Pancreas (tissue), 10 donors: ENCODE results near the gene MOCS3. TPM values are rescaled to one million over a fixed set of nuclear protein-coding genes. Genes with fewer than 3 reads are reported as not detected.

Source experiments
- ATAC-seq, 4 donors: fragments of 200-7000 bp; cut with Tn5 transposase; one replicate each; pipeline versions ENCODE4 v1.8.0 to v1.9.1; 2020; ENCODE audit warnings: mild to moderate bottlenecking in 4 of 4, moderate library complexity in 4 of 4
- DNase-seq, 6 donors: peaks; one replicate each; pipeline ENCODE4 v3.0.0-alpha.2; 2020
- FAIRE-seq: peaks from 2 replicates; lab custom pipeline; 2012; peaks lifted over from hg19 to GRCh38; lab: Jason Lieb, UNC
- H3K27ac ChIP-seq, 4 donors: fragments of 200-600 bp; sonication (generic); 1 replicate in 3 of 4; 2 replicates in 1 of 4; pipeline versions ENCODE4 v1.5.0 to v1.8.0; 2020
- H3K27me3 ChIP-seq, 4 donors: fragments of 200-600 bp; one replicate each; pipeline ENCODE4 v1.8.0; 2021
- H3K36me3 ChIP-seq, 3 donors: fragments of 200-600 bp; sonication (generic) in 1 of 3; one replicate each; pipeline versions ENCODE4 v1.5.0 to v1.8.0; 2020 to 2021
- H3K4me1 ChIP-seq, 3 donors: fragments of 200-600 bp; one replicate each; pipeline ENCODE4 v1.8.0; 2021
- H3K4me3 ChIP-seq, 4 donors: fragments of 200-600 bp; sonication (generic) in 2 of 4; one replicate each; pipeline versions ENCODE4 v1.5.0 to v1.8.0; 2020 to 2021
- H3K9me3 ChIP-seq, 4 donors: fragments of 200-600 bp; one replicate each; pipeline ENCODE4 v1.8.0; 2021
- WGBS, 2 donors: extraction: QIAGEN DNeasy Blood & Tissue Kit; methylation state at CpG; one replicate each; pipeline ENCODE4 v1.1.7; 2013; 5-methylcytosine and 5-hydroxymethylcytosine counted together
- intact Hi-C, 3 donors: fragments of 100-400 bp; cut with DNase I; formaldehyde crosslinking; loops; one replicate each; pipeline versions ENCODE4 v1.11.1 to v1.14.2; 2022
- polyA plus RNA-seq, 2 donors: library from polyadenylated mRNA; stranded (reverse); fragments of 200-250 nt; gene quantifications; one replicate each; pipeline ENCODE4 v1.2.3, GENCODE V29; 2013
- total RNA-seq, 6 donors: library from RNA; stranded (reverse); fragmentation: NEBNext Ultra II Directional in 4 of 6; extraction: Animal tissue kit (Norgen Biotek cat#: 25700) in 4 of 6; gene quantifications; one replicate each; pipeline versions ENCODE4 v1.2.1 to v1.2.4, GENCODE V29; 2021 to 2023
- TF ChIP-seq, protein P1 (sequence below), 4 donors: fragments of 200-600 bp; sonication (generic) in 3 of 4; IDR thresholded peaks; one replicate each; pipeline versions ENCODE4 v1.5.0 to v1.8.0; 2021; ENCODE audit warnings: antibody characterized with exemption in 4 of 4
- donor health status: healthy with polysubstance abuse.
- donor health status: DM: no; HTN: no; CAD: no; lungs with moderate emphysema.
- donor health status: DM: no; HTN: no; CAD: no.
- donor health status: control.
- donor health status: control.
- donor health status: Bipolar disorder and iron deficiency.
- donor health status: DM: yes; HTN: yes; CAD: no.
- donor health status: DM: no; HTN: no; CAD: no.
- donor health status: DM: no; HTN: no; CAD: no.
- donor health status: DM: yes; HTN: yes; CAD: no.

Gene MOCS3
- total and polyA plus RNA-seq, 8 donors = 0.72 to 2.3 (median 1.8) TPM

DNA sequence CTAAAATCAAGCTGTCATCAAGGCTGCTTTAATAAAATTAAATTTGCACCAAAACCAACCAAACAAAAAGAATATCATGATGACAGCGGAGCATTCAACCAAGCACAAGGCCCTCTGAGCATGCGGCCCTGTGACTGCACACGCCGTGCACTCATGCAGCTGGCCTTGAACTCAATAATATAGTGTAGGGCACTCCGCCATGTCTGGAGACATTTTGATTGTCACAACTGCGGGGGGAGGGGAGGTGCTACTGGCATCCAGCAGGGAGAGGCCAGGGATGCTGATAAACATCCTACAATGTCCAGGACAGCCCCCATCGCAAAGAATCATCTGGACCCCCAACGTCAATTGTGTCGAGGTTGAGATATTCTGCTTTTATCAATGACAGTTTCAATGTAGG lies 9.7 kb downstream of the MOCS3 start:
- ATAC-seq (no peak), FAIRE-seq (no peak), DNase-seq (no peak)
- H3K36me3 ChIP-seq = no peaks in the 10 kb centered on the region
- H3K27ac ChIP-seq = no peak overlapping the region
- no peaks in the 10 kb centered on the region for H3K9me3 ChIP-seq
- TF ChIP-seq, protein P1, sequence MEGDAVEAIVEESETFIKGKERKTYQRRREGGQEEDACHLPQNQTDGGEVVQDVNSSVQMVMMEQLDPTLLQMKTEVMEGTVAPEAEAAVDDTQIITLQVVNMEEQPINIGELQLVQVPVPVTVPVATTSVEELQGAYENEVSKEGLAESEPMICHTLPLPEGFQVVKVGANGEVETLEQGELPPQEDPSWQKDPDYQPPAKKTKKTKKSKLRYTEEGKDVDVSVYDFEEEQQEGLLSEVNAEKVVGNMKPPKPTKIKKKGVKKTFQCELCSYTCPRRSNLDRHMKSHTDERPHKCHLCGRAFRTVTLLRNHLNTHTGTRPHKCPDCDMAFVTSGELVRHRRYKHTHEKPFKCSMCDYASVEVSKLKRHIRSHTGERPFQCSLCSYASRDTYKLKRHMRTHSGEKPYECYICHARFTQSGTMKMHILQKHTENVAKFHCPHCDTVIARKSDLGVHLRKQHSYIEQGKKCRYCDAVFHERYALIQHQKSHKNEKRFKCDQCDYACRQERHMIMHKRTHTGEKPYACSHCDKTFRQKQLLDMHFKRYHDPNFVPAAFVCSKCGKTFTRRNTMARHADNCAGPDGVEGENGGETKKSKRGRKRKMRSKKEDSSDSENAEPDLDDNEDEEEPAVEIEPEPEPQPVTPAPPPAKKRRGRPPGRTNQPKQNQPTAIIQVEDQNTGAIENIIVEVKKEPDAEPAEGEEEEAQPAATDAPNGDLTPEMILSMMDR (IDR thresholded peaks at IDR 0.05) = no peak
- H3K27me3 ChIP-seq = no peaks in the 10 kb centered on the region
- no peak overlapping the region for H3K4me3 ChIP-seq
- intact Hi-C loops = no loop called here
- WGBS, 2 donors = 38 to 57% methylated on average over 9 of the region's 9 CpGs
- H3K4me1 ChIP-seq = no peaks in the 10 kb centered on the region

DNA sequence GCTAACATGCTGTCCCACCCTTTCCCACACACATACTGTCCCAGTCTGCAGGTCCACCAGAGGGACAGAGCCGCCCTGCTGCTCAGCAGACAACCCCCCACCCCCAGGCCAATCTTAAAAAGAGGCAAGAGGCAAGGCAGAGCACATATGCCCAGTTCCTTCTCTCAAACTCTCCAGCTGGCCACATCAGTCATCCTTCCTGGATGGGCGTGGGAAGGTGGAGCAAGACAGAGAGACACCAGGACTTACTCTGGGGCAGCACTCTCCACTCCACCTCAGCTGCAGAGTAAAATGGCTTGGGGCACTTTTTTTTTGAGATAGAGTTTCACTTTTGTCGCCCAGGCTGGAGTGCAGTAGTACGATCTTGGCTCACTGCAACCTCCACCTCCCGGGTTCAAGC lies 10.8 kb downstream of the MOCS3 start:
- H3K27ac ChIP-seq = no peak overlapping the region
- no peaks in the 10 kb centered on the region for H3K27me3 ChIP-seq
- no peak for FAIRE-seq
- whole genome bisulfite sequencing, 2 donors = 71 to 85% methylated on average over 5 of the region's 5 CpGs
- DNase-seq = no peak
- H3K4me3 ChIP-seq = no peak overlapping the region
- ATAC-seq = no peak
- no peaks in the 10 kb centered on the region for H3K36me3 ChIP-seq
- no peaks in the 10 kb centered on the region for H3K9me3 ChIP-seq
- H3K4me1 ChIP-seq = no peaks in the 10 kb centered on the region
- TF ChIP-seq, protein P1 (IDR thresholded peaks at IDR 0.05) = no peak
- intact Hi-C loops = no loop called here

DNA sequence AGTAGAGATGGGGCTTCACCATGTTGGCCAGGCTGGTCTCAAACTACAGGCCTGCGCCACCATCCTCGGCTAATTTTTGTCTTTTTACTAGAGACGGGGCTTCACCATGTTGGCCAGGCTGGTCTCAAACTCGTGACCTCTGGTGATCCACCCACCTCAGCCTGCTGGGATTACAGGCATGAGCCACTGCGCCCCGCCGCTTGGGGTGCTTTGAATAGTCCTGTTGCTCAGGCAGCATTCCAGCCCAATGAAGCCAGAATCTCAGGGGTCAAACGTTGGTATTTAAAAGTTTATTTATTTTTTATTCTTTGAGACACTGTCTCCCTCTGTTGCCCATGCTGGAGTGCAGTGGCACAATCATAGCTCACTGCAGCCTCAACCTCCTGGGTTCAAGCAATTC lies 11.3 kb downstream of the MOCS3 start:
- Histone ChIP-seq H3K4me3 (no peak overlapping the region), H3K9me3 (no peaks in the 10 kb centered on the region), H3K4me1 (no peaks in the 10 kb centered on the region), H3K27ac (no peak overlapping the region), H3K36me3 (no peaks in the 10 kb centered on the region), H3K27me3 (no peaks in the 10 kb centered on the region)
- TF ChIP-seq, protein P1 (IDR thresholded peaks at IDR 0.05) = no peak
- DNase-seq (no peak), ATAC-seq (no peak), FAIRE-seq (no peak)
- intact Hi-C loops = loop anchor here in 1 of 3 donors (10.0 kb wide), 1 partner anchor 635 kb away; no protein-coding TSS in a partner anchor
- WGBS, 2 donors = 63 to 71% methylated on average over 8 of the region's 8 CpGs

DNA sequence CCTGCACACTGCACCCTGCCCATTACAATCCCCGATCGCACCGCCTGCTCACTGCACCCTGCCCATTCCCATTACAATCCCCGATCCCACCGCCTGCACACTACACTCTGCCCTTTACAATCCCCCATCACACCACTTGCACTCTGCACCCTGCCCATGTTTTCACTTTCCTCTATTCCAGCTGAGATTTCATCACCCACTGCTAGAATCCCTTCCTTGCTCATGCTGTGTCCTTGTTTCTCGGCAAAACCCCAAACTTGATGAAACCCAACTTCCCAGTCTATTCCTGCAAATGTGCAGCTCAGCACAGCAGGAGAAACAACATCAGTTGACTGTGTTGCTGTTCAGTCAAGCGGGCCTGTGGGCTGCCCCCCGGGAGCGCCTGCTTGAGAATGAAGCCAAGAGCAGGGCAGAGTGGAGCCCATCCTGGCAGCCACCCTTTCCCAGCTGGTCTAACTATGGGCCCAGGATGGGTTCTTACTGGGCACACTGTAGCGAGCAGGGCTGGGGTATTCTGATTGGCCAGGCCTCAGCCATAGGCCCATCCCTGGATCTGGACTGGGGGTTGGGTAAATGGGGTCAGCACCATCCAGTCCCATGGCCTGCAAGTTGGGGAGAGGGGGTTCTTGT lies 17.2 kb downstream of the MOCS3 start:
- no peaks in the 10 kb centered on the region for H3K9me3 ChIP-seq
- H3K27me3 ChIP-seq = no peaks in the 10 kb centered on the region
- intact Hi-C loops = loop anchor here in 1 of 3 donors (10.0 kb wide), 1 partner anchor 629 kb away; no protein-coding TSS in a partner anchor
- DNase-seq (no peak), ATAC-seq (no peak), FAIRE-seq (no peak)
- TF ChIP-seq, protein P1 (IDR thresholded peaks at IDR 0.05) = no peak
- no peaks in the 10 kb centered on the region for H3K36me3 ChIP-seq
- 77 to 88% methylated on average over 10 of the region's 10 CpGs for whole genome bisulfite sequencing, 2 donors
- H3K4me3 ChIP-seq = no peak overlapping the region
- H3K4me1 ChIP-seq = no peaks in the 10 kb centered on the region
- no peak overlapping the region for H3K27ac ChIP-seq
